Peyer's patch (tissue), 4 donors: ENCODE results near the gene NDUFS2.

ENCODE experiments used
- CTCF ChIP-seq, 6 experiments: fragments of 450-650 bp in 4 of 6; fragments of 200-600 bp in 2 of 6; sonication (generic) in 1 of 6; IDR thresholded peaks; one replicate each; pipeline ENCODE4 v1.5.1; 2017 to 2019; ENCODE audit warnings: antibody characterized with exemption in 6 of 6, mild to moderate bottlenecking in 3 of 6, moderate library complexity in 1 of 6
- POLR2A ChIP-seq, 2 donors: fragments of 450-650 bp; IDR thresholded peaks; one replicate each; pipeline ENCODE4 v1.5.1; 2017; ENCODE audit warnings: antibody characterized with exemption in 2 of 2, mild to moderate bottlenecking in 2 of 2, moderate library complexity in 2 of 2

- TF ChIP-seq CTCF (IDR thresholded peaks at IDR 0.05) (no peak), POLR2A (IDR thresholded peaks at IDR 0.05) (no peak)
These were observed 24.6 kb downstream of the NDUFS2 start for GRCh38 chr1:161226759-161227158.
